Epithelial cell of esophagus (primary cell): Measurements from ENCODE around the gene HDAC4.

Experiments used
- DNase-seq: peaks from one replicate; pipeline ENCODE4 v3.0.0; 2010; ENCODE audit warnings: low read depth
- H3K4me3 ChIP-seq: 2 replicates; pipeline ENCODE4 v1.5.1; 2011; ENCODE audit warnings: mild to moderate bottlenecking, low read length, control low read depth
- TF ChIP-seq, protein P1 (sequence below): IDR thresholded peaks from 2 replicates; pipeline ENCODE4 v1.5.1; 2011; ENCODE audit warnings: low read depth, mild to moderate bottlenecking, low read length, control low read depth, inconsistent platforms; ENCODE audit not compliant: insufficient read depth; ENCODE audit errors: missing control alignments

The HDAC4 gene

DNA sequence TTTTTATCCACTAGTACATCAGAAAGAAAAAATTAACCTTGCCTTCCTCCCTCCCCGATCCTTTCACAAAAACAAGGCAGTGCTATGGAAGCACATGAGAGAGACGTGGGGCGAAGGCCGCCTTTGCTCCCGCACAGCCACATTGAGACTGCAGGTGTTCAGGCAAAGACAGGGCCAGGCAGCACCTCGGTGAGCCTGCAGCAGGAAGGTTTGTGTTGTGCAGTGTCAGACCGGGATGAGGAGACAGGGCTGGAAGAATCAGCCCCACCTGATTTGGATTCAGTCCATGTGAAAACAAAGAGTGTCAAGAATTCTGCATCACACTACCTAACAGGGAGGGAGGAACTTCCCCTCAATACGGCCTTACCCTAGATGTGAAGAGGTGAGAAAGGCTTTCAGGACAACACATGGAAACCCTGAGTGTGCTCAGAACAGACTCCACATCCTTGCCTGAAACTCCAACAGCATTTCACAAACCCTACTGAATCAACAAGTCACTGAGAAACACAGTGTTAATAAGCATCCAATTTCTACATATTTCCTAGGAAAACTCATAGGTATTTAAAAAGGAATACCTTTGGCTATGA lies 59.6 kb downstream of the HDAC4 start:
- DNase-seq, result no peak
- H3K4me3 ChIP-seq, result no peak overlapping the region
- TF ChIP-seq, protein P1, sequence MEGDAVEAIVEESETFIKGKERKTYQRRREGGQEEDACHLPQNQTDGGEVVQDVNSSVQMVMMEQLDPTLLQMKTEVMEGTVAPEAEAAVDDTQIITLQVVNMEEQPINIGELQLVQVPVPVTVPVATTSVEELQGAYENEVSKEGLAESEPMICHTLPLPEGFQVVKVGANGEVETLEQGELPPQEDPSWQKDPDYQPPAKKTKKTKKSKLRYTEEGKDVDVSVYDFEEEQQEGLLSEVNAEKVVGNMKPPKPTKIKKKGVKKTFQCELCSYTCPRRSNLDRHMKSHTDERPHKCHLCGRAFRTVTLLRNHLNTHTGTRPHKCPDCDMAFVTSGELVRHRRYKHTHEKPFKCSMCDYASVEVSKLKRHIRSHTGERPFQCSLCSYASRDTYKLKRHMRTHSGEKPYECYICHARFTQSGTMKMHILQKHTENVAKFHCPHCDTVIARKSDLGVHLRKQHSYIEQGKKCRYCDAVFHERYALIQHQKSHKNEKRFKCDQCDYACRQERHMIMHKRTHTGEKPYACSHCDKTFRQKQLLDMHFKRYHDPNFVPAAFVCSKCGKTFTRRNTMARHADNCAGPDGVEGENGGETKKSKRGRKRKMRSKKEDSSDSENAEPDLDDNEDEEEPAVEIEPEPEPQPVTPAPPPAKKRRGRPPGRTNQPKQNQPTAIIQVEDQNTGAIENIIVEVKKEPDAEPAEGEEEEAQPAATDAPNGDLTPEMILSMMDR, result no peak

DNA sequence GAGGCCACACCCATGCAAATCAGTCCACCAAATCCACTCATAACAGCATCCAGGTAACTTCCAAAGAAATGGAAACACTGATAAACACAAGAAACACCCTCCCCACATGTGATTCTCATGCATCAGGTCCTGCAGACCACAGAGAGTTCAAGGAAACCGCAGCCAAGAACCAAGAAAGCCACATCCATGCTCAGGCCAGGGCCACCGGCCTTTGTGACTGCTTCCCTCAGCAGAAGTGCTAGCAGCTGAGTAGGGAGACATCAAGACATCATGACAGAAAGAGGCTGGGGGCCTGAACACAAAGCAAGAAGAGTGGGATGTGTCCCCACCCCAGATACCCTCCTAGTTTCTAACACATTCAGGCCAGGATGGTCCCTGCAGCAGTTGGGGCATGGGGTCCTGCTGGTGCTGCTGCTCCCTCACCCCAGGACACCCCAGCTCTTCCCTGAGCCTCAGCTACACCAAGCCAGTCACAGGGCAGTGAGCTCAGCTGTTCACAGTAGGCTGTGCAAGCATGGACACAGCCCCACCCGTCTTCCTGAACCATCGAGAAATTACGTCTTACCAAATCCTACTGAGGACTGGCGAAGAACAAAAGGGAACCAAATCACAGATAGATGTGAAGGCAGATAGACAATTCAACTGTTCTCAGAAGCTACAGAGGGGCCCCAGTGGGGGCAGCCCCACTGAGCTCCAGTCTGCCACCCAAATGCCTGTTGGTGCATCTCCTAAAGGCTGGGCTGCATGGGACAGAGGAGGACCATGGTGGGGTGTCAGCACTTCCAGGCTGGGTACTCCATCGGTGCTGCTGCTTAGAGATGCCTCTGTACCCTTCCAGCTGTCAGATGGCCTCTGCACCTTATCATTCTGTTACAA lies 60.9 kb downstream of the HDAC4 start:
- DNase-seq, result no peak
- H3K4me3 ChIP-seq, result no peak overlapping the region
- TF ChIP-seq, protein P1, result no peak

DNA sequence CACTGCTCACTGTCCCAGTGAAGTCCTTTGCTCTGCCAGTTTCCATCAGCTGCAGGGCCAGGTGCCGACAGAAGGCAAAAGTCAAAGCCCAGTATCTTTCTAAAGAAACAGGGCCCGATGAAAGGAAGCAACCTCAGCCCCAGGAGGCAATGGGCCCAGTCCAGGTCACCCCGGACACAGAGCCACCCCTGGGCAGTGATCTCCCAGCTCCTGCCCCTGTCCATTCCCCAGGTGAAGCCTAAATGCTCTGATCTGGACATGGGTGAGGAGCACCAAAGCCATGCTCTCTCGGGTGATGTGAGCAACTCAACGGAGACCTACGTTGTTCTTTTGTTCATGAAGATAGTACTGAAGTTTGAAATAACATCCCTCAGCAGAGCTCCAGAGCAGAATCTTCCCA lies 61.6 kb downstream of the HDAC4 start:
- no peak overlapping the region for H3K4me3 ChIP-seq
- TF ChIP-seq, protein P1, result no peak

DNA sequence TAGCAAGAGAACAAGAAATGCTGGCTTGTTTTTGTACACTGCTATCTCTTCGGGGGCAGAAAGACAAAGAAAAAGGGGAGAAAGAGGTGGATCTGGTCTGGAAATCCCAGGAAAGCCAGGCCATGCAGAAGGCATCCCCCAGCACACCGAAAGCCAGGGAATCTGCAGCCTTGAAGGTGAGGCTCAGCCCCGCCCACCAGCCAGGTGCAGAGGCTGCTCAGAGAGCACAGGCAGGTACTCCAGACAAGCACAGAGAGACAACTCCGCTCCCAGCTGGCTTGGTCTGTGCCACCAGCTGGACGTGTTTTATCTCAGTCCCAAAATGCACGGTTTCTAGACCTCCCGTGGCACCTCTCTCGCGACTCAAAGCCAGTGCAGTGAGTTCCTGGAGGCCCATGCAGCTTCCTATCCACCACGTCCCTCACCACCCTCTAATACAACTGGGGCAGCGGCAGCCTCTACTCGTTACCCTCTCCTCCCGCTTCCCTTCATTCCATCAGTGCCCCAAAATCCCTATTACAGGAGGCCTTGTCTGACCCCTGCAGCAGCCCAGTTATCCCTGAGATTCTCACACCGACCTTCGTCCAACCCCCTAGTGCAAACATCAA lies 62.8 kb downstream of the HDAC4 start:
- TF ChIP-seq, protein P1, result no peak
- no peak overlapping the region for H3K4me3 ChIP-seq
- DNase-seq, result no peak

More for the DNA sequence above, 61.6 kb downstream of the HDAC4 start:
- no peak for DNase-seq

DNA sequence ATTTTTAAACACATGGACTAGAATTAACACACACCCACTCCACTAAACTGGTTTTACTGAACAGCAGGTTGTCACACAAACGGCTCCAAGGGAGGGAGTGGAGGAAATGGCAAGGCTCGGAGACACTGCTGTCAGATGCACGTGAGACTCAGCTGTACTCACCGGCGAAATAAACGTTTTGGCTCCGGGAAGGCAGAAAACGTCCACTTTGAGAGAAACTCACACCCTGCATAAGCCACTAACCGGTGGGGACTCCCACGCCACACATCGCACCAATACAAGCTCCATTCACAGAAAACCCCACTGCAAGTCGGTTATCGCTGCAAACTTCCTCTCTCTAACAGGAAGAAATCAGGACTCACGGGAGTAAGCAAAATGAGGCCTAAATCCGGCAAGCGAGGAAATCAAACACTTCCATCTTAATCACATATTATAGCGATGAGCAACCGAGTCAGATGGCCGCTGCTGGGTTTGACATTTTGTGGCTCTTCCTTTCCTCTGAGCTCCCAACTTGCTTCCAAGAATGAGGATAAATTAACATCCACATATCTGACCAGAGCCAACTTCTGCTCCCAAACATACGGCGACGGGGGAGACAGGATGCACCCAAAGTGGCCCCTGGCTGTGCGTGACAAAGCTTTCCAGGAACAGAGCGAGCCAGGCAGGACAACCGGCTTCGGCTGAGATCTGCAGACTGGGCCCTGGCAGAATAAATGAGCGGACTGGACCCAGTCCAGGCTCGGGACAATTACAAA lies 63.5 kb downstream of the HDAC4 start:
- TF ChIP-seq, protein P1, result no peak
- no peak for DNase-seq
- no peak overlapping the region for H3K4me3 ChIP-seq

DNA sequence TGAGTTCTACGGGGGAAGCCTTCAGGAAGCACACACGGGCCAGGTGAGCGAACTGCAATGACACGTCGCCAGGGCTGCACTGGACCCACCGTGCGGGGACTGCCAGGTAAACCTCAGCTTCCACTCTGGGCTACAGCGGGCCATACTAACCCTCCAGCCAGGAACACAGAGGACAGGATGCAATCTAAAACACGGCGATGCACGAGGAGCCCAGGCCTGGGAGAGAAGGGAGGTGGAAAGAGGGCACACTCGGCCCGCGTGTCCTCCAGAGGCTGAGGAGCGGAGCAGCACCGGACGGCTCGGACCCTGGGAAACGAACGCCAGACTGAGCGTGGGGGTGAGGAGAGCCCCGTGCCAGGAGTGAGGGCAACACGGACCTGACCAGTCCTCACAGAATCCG lies 69.3 kb downstream of the HDAC4 start:
- H3K4me3 ChIP-seq, result no peak overlapping the region
- TF ChIP-seq, protein P1, result no peak
- no peak for DNase-seq
